ENCODE results near the gene SPOCK2.

The SPOCK2 gene

DNA sequence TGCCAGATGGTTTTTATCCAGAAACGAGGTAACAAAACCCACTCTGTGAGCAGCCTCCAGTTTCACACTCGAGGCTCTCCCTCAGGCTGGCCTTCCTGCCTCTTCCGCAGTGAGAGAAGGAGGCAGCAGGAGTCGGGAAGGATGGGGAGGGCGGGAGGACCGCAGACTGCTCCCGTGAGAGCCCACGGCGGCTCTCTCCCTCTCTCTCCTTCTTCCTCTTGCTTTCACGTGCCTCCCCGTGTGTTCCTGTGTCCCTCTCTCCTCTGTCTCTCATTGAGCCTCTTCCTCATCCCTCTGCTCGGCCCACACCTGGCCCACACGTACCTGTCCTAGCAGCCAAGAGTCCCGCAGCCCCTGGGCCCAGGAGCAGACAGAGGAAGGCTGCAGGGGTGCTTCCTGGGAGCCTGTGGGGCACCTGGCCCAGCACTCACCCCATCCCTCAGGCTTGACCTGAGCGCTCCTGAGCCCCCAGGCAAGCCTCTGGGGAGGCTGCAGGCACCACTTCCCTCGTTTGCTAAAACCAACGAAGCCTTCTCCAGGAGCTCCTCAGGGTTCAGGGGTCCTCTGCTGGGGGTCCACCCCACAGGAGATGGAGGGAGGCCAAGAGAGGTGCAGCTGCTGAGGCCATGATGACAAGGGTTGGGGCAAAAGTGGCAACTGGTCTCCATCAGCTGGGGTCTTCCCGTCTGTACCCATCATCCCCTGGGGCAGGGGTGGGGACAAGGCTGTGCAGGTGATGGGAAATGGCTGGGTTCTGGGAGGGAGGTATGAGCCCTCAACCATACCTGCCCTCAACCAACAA, 13.6 kb downstream of the SPOCK2 start:
- DNase-seq (ENCODE audit: low read depth in 2 of 3, low spot score in 2 of 3) = no peak

DNA sequence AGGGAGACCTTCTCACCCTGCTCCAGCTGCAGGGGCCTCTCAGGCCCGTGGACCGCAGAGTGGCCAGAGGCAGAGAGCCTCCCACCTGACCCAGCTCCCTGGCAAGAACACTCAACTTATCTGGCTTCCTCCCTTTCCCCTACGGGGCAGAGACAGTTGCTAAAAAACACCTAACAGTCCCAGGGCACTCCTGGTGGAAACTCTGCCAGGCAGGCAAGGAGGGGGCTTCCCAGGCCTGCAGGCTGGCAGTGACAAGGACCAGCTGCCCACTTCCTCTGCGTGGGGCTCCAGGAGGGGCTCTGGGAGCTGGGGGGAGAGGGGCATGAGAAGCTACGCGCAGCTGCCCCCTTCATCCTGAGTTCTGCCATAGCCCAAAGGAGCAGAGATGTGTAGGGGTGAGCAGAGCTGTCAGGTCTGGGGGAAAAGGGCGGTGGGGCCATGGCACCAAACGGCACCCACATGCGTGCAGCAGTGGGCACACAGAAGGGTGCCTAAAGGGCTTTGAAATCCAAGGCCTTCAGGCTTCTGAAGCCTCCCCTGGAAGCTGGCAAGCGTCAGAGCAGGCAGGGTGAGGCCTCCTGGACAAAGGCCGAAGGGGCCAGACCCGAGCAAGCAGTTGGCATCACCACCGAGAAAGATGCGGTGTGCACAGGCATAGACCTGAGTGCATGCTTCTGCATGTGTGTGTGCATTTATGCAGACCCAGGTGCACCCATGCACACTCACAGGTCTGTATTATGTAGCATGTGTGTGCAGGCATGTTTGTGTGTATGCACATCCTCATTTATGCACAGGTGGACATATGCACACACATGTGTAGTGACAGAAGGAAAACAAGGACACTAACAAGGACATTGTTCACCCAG, 14.4 kb downstream of the SPOCK2 start:
- DNase-seq (ENCODE audit: low read depth in 2 of 3, low spot score in 2 of 3) = no peak

DNA sequence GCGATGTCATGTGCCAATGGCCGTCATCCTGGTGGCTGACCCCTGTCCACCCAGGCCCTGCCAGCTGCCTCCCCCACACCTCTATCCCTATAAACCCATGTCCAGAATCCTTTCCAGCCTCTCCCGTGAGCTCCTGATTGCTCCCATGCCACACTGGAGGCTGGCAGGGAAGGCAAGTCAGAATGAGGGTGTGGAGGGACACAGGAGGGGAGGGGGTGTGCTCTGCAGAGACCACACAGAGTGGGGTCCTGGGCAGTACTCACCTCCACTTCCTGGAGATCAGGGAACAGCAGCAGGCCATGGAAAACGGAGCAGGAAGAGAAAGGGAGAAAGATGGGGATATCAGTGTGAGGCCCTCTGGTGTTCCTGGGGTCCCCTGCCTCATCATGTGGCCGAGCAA, 15.7 kb downstream of the SPOCK2 start:
- no peak for DNase-seq (ENCODE audit: low read depth in 2 of 3, low spot score in 2 of 3)

DNA sequence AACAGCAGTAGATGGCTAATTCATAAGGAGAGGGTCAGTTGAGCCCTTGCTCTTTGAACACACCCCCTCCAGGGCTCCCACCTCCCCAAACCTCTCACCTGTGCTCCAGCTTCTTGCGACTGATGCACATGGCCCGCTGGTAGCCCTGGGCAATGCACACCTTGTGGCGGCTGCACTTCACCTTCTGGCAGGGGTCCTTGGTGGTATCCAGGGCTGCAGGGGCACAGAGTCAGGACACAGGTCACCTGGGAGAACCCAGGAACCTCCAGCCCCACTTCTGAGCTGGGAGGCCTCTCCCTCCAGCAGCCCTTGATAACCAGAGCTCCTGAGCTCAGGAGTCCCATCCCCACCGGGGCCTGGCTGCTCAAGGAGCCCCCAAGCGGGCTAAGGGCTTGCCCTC, 16.3 kb downstream of the SPOCK2 start:
- no peak for DNase-seq (ENCODE audit: low read depth in 2 of 3, low spot score in 2 of 3)

DNA sequence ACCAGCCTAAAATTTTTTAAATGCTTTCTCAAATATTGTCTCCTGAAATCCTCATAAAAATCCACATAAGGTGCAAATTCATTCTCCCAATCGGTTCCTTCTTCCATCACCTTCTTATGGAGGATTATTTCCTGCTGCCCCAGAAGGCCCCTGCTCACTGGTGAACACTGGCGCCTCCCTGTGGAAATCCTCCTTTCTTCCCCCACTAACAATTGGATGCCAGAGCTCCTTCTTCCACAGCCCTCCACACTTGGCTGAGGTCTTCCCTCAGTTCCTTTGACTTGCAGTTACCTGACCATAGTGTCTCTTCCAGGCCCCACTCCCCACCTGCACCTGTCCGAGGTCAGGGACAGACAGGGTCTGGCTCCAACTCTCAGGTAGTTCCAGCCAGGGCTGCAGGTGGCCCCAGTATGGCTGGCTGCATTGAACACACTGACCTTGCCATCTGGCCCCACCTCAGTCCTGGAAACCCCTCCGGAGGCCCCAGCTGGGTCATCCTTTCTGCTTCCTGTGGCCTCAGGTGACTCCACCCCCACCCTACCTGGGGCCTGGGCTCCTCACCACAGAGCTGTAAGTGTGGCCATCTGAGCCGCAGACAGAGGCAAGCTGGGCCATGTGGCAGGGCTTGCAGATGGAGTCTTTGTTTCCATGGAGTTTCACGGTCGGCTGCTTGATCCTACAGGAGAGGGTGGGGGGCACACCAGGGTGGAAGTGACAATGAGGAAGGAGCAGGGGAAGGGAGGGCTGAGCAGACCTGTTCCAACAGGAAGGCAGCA, 18.4 kb downstream of the SPOCK2 start:
- DNase-seq (ENCODE audit: low read depth in 2 of 3, low spot score in 2 of 3) = no peak

DNA sequence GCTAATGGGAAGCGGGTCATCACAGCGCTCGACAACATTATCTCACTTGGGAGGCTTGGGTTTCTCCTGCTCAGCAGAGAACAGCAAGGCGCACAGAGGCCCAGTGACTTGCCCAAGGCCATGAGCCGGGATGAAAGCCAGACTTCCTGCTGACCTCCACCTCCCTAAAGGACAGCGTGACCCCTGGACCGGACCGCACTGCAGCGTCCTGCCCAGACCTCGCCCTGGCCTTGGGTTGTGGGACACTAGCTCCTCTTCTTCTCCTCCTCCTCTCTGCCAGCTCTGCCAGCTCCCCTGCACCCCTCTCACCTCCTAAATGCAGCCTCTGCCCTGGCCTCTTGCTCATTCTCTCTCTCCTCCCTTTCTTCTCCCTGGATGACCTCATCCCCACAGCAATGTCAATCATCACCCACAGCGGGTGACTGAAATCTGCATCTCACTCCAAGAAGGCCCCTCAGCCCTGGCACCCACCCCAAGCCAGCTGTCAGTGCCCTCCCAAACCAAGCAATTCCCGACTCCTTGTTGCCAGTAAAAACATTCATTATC, 19.4 kb downstream of the SPOCK2 start:
- no peak for DNase-seq (ENCODE audit: low read depth in 2 of 3, low spot score in 2 of 3)

DNA sequence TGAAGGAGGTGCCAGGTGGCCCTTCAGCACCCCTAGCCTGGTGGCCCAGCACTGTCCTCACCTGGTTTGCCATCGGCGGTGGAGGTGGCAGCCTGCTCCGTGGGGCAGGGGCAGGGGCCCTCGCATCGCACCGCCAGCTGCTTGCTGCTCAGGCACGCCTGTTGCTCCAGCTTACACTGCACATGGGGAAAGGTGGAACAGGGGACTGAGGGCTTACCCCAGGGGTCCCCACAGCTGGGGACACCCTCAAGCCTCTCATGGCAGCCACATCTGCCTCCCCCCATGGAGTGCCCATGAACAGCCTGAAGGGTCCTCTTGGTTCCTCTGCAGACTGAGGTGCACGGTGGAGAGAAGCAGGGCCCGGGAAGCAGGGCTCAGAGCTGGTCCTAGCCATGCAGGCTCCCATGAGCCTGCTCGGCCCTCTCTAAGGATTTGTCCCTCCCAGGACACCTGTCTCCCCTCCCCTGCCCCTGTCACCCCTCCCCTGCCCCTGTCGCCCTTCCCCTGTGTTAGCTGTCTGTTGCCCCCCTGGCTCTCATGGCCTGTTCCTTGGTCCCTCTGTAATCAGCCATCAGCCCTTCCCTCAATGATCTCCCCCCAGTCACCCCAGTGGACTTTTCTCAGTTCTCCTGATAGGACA, 20.1 kb downstream of the SPOCK2 start:
- DNase-seq (ENCODE audit: low read depth in 2 of 3, low spot score in 2 of 3) = no peak

DNA sequence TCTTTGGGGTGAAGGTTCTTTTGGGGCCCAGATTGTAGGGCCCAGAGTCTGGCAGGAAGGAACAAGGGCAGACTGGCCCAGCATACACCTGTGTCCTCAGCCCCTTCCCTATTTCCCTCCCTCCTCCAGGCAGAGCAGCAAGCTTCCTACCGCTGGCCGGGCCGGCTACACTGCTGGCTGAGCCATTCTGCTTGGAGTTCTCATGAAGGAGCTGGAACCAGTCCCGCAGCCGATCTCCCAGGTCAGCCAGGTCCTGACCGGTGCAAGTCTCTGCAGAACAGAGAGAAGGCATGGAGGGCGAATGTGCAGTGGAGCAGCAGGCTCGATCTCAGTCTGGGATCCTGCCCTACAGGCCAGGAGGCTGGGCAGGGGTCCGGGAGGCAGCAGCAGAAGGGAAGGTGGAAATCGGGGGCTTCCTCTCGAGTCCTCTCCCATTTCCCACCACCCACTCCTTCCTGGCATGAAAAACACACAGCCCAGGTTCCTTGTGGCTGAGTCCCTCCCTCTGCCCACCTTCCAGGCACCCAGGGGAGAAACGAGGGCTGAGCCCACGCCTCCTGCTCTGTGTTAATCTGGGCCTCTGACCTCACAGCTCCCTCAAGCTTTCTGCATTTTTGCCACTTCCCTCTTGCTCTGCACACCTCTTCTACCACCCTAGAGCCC, 20.8 kb downstream of the SPOCK2 start:
- DNase-seq (ENCODE audit: low read depth in 2 of 3, low spot score in 2 of 3) = no peak

DNA sequence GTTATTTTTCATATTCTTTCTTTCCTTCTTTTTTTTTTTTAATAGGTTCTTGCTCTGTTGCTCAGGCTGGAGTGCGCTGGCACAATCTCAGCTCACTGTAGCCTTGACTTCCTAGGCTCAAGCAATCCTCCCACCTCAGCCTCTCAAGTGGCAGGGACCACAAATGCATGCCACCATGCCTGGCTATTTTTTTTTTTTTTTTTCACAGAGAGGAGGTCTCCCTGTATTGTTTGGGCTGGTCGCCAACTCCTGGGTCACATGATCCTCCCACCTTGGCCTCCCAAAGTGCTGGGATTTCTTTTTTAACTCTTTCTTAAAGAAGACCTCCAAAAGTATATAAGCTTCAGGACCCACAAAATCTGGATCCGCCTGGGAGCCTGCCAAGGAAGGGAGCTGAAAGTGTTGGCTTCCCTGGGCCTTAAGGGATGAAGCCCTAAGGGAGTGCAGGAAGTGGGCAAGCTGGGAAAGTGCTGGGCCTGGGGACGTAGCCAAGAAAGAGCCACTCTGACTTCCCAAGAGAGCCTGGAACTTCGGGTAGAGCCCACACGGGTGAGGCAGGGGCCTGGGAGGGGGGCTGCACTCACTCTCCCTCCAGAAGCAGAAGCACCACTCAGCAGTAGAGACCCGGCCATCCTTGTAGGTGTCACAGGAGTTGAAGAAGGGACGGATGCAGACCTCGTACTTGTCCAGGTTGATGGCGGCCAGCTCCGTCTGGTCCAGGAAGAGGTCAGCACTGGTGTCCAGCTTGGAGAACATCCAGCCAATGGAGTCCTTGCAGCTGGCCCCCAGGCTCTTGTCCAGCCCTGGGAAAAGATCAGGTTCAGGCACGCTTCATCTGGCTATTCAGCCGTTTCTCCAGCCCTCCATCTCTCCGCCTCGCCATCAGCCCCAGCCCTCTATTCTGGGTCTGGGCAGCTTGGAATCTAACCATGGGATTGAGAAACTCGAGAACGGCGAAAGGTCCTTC, 21.8 kb downstream of the SPOCK2 start:
- DNase-seq (ENCODE audit: low read depth in 2 of 3, low spot score in 2 of 3) = no peak

DNA sequence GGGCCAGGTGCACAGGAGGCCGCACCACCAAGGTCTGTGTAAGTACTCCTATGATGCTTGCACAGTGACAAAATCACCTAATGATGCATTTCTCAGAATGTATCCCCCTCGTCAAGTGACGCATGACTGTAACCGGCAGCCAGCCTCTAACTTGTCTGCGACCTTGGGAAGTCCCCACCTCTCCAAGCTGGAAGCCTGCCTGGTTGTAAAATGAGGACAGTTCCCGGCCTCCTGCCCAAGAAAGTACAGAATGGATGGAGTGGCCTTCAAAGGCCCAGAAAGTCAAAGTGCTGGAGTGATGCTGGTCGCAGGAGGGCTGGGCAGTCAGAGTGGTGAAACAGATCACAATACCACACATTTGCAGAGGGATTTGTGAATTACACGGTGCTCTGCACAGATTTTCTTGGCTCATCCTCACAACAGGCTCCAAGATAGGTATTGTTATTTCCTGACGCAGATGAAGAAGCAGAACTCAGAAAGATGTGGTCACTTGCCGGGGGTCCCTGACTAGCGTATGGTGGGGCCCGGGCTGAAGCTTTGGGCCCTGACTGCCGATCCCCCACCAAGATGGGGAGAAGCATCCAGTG, 22.8 kb downstream of the SPOCK2 start:
- no peak for DNase-seq (ENCODE audit: low read depth in 2 of 3, low spot score in 2 of 3)

DNA sequence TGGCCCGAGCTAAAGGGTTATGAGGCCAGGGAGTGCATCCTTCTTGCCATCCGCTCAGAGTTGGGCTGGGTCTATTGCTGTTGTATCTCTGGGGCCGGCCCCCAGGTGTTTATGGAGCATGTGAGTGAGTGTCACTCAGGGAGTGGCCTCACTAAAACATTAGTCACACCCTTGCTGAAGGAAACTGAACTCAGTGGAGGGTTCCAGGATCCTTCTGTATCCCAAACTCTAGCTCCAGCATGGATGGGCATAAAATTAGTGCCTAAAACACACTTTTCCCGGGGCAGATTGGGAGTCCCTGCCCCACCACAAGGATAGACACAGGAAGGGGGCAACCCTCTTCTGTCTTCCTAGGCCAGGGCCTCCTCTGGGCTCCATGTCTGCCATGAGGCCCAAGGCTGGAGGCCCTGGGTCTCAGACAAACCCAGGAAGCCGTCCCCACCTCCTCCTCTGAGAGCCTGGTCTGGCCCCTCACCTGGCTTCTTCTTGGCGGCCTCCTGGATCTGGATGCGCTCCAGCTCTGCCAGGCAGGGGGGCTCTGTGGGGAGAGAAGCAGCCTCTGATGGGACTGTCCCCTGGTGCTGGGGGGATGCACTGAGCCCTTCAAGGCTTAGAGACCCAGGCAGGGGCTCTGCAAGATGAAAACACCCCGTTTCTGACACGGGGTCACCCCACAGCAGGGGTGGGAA, 24.5 kb downstream of the SPOCK2 start:
- no peak for DNase-seq (ENCODE audit: low read depth in 2 of 3, low spot score in 2 of 3)

DNA sequence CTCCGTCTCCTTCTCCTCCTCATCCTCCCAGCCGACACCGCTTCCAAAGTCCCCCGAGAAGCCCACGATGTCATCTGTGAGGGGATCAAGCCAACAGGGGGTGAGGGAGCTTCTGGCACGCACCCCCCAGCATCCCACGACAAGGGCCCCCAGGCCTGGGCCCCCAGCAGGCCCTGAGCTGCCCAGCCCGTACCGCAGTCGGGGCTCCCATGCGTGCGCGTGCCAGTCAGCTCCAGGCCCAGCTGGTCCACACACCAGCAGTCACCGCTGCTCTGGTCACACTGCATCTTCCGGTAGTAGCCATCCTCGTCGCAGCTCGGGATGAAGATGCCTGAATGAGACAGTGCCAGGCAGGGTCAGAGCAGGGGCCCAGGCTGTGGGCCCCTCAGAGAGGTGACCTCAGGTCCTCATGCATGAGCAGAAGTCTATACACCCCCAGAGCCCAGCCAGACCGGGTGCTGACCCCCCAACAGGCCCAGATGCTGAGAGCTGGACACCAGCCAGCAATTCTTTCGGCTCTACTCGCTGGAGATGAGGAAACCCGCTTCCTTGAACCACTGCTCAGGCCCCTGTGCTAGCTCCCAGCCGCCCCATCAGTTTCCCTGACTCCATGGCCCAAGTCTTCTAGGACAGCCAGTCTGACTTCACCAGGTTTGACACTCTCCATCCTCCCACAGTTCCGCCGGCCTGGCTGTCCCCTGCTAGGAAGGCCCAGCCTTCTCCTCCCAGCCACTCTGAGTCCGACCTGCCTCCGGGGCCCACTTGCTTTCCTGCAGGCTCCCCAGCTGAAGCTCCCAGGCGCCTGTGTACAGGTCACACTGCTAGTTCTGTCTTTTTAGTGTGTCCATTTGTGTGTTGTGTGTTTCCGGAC, 25.3 kb downstream of the SPOCK2 start:
- no peak for DNase-seq (ENCODE audit: low read depth in 2 of 3, low spot score in 2 of 3)

DNA sequence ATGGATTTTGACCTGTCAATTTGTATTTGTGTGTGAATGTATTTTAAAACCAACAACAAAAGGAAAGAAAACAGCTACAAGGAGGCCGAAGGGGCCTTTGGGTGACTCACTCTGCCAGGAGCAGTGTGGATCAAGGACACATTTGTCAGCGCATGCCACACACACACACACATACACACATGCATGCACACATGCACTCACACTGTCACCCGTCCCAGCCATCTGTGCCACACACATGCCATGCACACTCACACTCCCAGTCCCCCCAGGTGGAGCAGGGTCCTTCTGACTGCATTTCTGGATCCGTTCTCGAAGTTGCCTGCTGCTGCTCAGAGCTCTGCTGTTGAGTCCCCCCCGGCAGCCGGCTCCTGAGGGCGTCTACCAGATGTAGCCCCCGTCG, 26.0 kb downstream of the SPOCK2 start:
- no peak for DNase-seq (ENCODE audit: low read depth in 2 of 3, low spot score in 2 of 3)

DNA sequence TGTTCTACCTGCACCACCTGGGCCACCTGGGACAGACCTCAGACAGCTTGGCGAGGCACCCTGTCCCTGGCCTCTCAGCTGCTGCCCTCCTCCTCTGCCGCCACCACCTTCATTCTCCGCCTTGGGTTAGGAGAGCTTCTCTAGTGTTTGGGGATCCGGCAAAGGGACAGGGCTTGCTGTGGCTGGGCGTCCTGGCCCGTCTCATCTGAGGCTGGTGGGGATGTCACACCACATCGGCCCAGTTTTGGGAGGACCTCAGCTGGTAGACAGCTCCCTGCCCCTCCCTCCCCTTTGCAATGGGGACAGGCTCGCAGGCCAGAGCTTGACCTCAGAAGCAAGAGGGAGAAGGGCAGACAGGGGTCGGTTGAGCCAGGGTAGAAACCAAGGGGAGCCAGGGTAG, 26.4 kb downstream of the SPOCK2 start:
- no peak for DNase-seq (ENCODE audit: low read depth in 2 of 3, low spot score in 2 of 3)

DNA sequence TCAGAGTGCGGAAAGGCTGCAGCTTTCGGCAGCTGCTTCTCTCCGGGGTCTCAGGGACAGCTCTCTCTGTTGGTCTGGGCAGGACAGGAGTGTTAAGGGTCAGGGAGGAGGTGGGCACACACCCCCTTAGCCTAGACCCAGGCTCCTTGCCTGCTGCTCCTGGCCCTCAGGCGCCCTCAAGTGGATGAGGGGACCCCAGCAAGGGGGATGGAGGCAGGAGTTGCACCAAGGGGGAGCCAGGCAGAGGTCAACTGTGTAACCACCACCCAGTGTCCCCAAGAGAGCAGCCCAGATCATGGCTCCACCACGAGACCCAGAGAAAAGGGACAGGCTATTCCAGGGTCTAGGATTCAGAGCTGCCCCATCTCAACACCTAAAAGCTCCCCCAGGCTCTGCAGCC, 26.9 kb downstream of the SPOCK2 start:
- no peak for DNase-seq (ENCODE audit: low read depth in 2 of 3, low spot score in 2 of 3)

DNA sequence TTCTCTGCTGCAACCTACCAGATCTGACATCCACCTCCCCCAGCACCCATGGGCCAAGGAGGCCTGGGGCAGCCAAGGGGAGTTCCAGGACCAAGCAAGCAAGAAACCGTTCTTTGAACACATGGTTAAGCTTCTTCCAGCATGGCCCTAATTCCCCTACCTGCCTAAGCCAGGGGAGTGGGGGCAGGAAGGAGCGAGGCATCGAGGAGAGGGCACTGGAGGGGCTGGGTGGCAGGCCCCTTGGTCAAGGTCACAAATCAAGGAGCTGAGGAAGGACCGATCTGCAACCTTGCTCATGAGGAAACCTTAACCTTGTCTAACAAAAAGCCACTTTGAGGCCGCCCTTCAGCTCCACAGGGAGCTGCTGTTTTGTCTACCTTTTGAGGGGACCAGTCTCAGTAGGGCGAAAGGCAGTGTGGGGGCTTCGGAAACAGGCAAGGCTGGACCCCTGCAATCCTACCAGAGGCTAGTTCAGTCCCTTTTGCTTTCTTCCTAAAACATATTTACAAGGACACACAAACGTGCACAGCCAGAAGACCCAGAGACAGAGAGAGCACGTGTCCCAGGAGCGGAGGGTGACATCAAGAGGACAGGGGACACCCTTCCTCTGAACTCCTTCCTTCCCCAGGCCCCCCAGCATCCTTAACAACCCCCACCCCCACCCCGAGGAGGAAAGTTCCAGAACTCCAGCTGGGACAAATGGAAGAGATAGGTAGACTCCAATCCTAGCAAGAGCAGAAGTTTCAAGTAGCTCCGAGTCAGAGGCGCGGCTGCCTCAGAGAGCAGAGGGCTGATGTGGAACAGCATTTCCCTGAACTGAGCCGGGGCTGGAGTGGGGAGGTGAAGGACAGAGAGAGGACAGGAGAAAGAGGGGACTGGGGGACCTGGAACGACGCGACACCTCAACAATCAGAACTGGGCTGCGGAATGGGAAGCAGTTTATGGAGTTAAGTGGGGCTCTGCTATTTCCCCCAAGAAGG, 28.2 kb downstream of the SPOCK2 start:
- no peak for DNase-seq (ENCODE audit: low read depth in 2 of 3, low spot score in 2 of 3)
